ENCODE results near the gene CSNK2B.

DNA sequence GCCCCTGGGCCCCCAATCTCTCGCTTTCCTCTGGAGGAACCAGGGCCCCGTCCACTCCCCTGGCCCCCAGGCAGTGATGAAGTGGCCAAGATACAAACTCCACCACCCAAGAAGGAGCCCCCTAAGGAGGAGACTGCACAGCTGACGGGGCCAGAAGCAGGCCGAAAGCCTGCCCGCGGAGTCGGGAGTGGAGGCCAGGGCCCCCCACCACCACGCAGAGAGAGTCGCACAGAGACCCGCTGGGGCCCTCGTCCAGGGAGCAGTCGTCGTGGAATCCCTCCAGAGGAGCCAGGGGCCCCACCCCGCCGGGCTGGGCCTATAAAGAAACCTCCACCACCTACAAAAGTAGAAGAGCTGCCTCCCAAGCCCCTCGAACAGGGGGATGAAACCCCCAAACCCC lies 34.7 kb upstream of the CSNK2B start:
- TF ChIP-seq, protein P1, sequence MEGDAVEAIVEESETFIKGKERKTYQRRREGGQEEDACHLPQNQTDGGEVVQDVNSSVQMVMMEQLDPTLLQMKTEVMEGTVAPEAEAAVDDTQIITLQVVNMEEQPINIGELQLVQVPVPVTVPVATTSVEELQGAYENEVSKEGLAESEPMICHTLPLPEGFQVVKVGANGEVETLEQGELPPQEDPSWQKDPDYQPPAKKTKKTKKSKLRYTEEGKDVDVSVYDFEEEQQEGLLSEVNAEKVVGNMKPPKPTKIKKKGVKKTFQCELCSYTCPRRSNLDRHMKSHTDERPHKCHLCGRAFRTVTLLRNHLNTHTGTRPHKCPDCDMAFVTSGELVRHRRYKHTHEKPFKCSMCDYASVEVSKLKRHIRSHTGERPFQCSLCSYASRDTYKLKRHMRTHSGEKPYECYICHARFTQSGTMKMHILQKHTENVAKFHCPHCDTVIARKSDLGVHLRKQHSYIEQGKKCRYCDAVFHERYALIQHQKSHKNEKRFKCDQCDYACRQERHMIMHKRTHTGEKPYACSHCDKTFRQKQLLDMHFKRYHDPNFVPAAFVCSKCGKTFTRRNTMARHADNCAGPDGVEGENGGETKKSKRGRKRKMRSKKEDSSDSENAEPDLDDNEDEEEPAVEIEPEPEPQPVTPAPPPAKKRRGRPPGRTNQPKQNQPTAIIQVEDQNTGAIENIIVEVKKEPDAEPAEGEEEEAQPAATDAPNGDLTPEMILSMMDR (optimal IDR thresholded peaks at IDR 0.05 in 1 of 3, IDR thresholded peaks at IDR 0.05 in 1 of 3, conservative IDR thresholded peaks at IDR 0.05 in 1 of 3; ENCODE audit: extremely low read depth in 1 of 3, insufficient read depth in 2 of 3, low read length in 3 of 3) = no peak
- no peak for TF ChIP-seq EZH2 (IDR thresholded peaks at IDR 0.05; ENCODE audit: low read length)

Data from keratinocyte (primary cell).